Esophagus squamous epithelium (tissue), 5 donors: Measurements from ENCODE around the gene ANKS1B. TPM values are rescaled to one million over a fixed set of nuclear protein-coding genes. Genes with fewer than 3 reads are reported as not detected.
A peak's percentile ranks its signal among the peaks of the same experiment; 100 is the strongest.

Source experiments
- DNase-seq: peaks from one replicate; lab custom pipeline; 2025; lab: John Stamatoyannopoulos, UW
- H3K27ac ChIP-seq, 4 donors: fragments of 200-600 bp; sonication (generic); one replicate each; pipeline ENCODE4 v1.5.1; 2016 to 2019; ENCODE audit warnings: mild to moderate bottlenecking in 1 of 4
- H3K27me3 ChIP-seq, 4 donors: fragments of 200-600 bp; sonication (generic); 1 replicate in 3 of 4; 2 replicates in 1 of 4; pipeline versions ENCODE4 v1.5.1 to v1.6.0; 2017 to 2021; ENCODE audit warnings: antibody characterized with exemption in 1 of 4
- H3K36me3 ChIP-seq, 3 donors: fragments of 200-600 bp; sonication (generic); one replicate each; pipeline ENCODE4 v1.5.1; 2016 to 2019
- H3K4me1 ChIP-seq, 3 donors: fragments of 200-600 bp; sonication (generic); one replicate each; pipeline ENCODE4 v1.5.1; 2017 to 2019
- H3K4me3 ChIP-seq, 4 donors: fragments of 200-600 bp; sonication (generic); 1 replicate in 3 of 4; 2 replicates in 1 of 4; pipeline ENCODE4 v1.5.1; 2016 to 2019; ENCODE audit warnings: mild to moderate bottlenecking in 2 of 4, moderate library complexity in 1 of 4
- H3K9me3 ChIP-seq, 3 donors: fragments of 200-600 bp; sonication (generic); one replicate each; pipeline ENCODE4 v1.5.1; 2016 to 2019
- POLR2A ChIP-seq, 4 donors: fragments of 450-650 bp; IDR thresholded peaks; one replicate each; pipeline ENCODE4 v1.6.1; 2017; ENCODE audit warnings: antibody characterized with exemption in 4 of 4, mild to moderate bottlenecking in 4 of 4, moderate library complexity in 3 of 4
- WGBS, 2 donors: methylation state at CpG; one replicate each; pipeline ENCODE4 v1.1.5; 2018; 5-methylcytosine and 5-hydroxymethylcytosine counted together
- intact Hi-C: fragments of 100-400 bp; cut with DNase I; formaldehyde crosslinking; loops from one replicate; pipeline ENCODE4 v1.15.0; 2022
- total RNA-seq, 4 donors: library from RNA; depleted of rRNA; stranded (reverse); fragments of >200 nt; gene quantifications; one replicate each; pipeline ENCODE4 v1.1.0, GENCODE V29; 2016
- TF ChIP-seq, protein P1 (sequence below), 6 experiments: fragments of 450-650 bp in 4 of 6; fragments of 200-600 bp in 2 of 6; sonication (generic) in 2 of 6; IDR thresholded peaks; one replicate each; pipeline ENCODE4 v1.5.1; 2016 to 2019; ENCODE audit warnings: antibody characterized with exemption in 6 of 6, mild to moderate bottlenecking in 4 of 6, moderate library complexity in 4 of 6
- donor health status: DM: yes; HTN: yes; CAD: no.

ANKS1B gene
- total RNA-seq, 4 donors from 2014 or later: 1.6 to 15.8 (median 8.1) TPM

DNA sequence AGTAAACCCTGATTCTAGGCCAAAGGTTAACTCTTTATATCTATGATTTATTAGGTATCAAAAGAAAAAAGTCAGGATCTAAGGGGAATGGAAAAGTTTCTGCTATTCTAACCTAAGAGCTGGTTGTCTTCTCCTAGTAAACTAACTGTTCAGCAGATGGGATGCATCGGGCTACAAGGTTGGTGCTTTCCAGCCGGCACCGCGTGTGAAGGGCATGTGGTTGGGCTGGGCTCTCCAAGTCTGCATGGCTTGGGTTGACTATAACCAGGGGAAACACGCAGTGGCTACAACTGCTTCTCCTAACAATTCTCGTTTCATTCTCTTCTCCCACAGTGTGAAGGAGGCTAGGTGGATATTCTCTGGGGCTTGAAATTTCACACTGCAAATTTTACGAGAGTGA, 985.2 kb downstream of the ANKS1B start:
- no peak for DNase-seq
- Histone ChIP-seq H3K36me3 (no peaks in the 10 kb centered on the region), H3K27ac (no peak overlapping the region), H3K4me3 (no peak overlapping the region), H3K4me1 (no peaks in the 10 kb centered on the region), H3K27me3 (no peaks in the 10 kb centered on the region), H3K9me3 (no peaks in the 10 kb centered on the region)
- TF ChIP-seq, protein P1, sequence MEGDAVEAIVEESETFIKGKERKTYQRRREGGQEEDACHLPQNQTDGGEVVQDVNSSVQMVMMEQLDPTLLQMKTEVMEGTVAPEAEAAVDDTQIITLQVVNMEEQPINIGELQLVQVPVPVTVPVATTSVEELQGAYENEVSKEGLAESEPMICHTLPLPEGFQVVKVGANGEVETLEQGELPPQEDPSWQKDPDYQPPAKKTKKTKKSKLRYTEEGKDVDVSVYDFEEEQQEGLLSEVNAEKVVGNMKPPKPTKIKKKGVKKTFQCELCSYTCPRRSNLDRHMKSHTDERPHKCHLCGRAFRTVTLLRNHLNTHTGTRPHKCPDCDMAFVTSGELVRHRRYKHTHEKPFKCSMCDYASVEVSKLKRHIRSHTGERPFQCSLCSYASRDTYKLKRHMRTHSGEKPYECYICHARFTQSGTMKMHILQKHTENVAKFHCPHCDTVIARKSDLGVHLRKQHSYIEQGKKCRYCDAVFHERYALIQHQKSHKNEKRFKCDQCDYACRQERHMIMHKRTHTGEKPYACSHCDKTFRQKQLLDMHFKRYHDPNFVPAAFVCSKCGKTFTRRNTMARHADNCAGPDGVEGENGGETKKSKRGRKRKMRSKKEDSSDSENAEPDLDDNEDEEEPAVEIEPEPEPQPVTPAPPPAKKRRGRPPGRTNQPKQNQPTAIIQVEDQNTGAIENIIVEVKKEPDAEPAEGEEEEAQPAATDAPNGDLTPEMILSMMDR (IDR thresholded peaks at IDR 0.05): no peak
- TF ChIP-seq POLR2A (IDR thresholded peaks at IDR 0.05): no peak
- intact Hi-C loops: loop anchor here (5.0 kb wide), 1 partner anchor 302 kb away; no protein-coding TSS in a partner anchor
- 61 to 72% methylated on average over 4 to 7 of the region's 7 CpGs for WGBS, 2 donors

DNA sequence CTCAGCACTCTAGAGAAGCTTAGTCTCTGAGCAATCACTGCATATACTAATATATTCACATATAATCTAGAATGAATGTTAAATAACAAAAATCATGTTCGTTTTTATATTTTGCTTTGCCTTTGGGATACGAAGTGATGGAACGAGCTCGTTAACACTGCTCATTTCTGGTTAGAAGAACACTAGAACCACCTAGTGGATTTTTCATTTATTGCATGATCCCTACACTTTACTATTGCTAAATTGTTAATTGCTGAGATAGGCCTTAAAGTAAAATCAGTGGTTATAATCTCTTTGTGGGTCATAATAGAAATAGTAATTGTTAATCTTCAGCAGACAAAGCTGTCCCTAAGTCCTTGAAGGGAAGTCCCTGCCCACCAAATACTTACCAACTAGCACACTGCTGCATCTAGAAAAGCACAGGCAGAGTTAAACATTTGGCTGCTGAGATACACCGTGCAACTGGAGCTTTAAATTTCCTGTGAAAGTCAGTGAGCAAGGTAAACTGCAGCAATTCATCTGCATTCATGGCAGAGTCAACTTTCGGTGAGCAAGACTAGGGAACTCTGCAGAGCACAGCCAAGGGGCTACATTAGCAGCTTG, 985.9 kb downstream of the ANKS1B start:
- H3K27ac ChIP-seq: no peak overlapping the region
- TF ChIP-seq, protein P1 (IDR thresholded peaks at IDR 0.05): peak in 5 of 6 experiments; percentile 29 to 76 (median 62)
- no peak for TF ChIP-seq POLR2A (IDR thresholded peaks at IDR 0.05)
- H3K4me1 ChIP-seq: no peaks in the 10 kb centered on the region
- H3K27me3 ChIP-seq: no peaks in the 10 kb centered on the region
- no peak overlapping the region for H3K4me3 ChIP-seq
- H3K36me3 ChIP-seq: no peaks in the 10 kb centered on the region
- no peaks in the 10 kb centered on the region for H3K9me3 ChIP-seq
- 10 to 21% methylated on average over 6 of the region's 6 CpGs for WGBS, 2 donors
- no peak for DNase-seq
- intact Hi-C loops: loop anchor here (5.0 kb wide), 1 partner anchor 301 kb away; no protein-coding TSS in a partner anchor

DNA sequence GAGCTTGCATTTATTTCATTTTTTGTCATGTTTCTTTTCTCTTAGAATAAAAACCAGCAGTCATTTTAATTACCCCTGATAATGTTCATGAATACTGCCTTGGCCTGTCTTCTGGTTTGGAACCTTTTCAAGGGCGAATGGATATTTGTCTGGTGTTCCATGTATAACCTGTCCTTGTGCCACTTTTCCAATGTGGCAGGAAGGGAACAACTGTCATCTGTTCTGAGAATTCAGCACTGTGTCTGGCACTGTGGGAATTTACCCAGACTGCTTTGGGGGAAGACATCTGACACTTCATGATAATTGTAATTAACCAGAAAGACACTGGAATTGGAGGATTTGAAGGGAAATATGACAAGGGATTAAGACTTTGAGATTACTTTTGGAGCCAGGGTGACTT, 986.8 kb downstream of the ANKS1B start:
- Histone ChIP-seq H3K4me1 (no peaks in the 10 kb centered on the region), H3K27me3 (no peaks in the 10 kb centered on the region), H3K36me3 (no peaks in the 10 kb centered on the region), H3K27ac (no peak overlapping the region), H3K9me3 (no peaks in the 10 kb centered on the region), H3K4me3 (no peak overlapping the region)
- no peak for DNase-seq
- 79 to 83% methylated on average over 1 of the region's 1 CpG for WGBS, 2 donors
- TF ChIP-seq, protein P1 (IDR thresholded peaks at IDR 0.05): no peak
- no peak for TF ChIP-seq POLR2A (IDR thresholded peaks at IDR 0.05)
- intact Hi-C loops: loop anchor here (5.0 kb wide), 1 partner anchor 301 kb away; no protein-coding TSS in a partner anchor

DNA sequence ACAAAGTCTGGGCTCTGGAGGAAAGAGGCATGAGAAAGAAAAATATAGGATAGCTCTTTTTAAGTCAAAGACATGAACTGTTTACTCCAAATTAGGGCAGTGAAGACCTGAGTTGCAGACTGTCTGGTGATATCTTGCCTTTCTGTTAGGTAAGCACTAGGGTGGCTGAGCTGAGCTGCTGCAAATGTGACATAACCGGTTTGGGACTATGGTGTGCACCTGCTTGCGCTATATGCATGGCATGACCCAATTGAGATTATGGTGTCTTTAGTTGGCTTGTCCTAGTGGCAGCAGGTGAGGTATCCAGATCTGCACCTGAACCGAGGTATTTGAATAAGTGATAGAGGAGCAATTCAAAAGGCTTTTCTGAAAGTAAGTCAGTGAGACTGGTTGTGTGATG, 994.1 kb downstream of the ANKS1B start:
- 58 to 75% methylated on average over 3 of the region's 3 CpGs for WGBS, 2 donors
- Histone ChIP-seq H3K9me3 (no peaks in the 10 kb centered on the region), H3K27ac (no peak overlapping the region), H3K4me3 (no peak overlapping the region), H3K36me3 (no peaks in the 10 kb centered on the region), H3K27me3 (no peaks in the 10 kb centered on the region), H3K4me1 (no peaks in the 10 kb centered on the region)
- DNase-seq: no peak
- intact Hi-C loops: no loop called here
- TF ChIP-seq POLR2A (IDR thresholded peaks at IDR 0.05): no peak
- TF ChIP-seq, protein P1 (IDR thresholded peaks at IDR 0.05): no peak

DNA sequence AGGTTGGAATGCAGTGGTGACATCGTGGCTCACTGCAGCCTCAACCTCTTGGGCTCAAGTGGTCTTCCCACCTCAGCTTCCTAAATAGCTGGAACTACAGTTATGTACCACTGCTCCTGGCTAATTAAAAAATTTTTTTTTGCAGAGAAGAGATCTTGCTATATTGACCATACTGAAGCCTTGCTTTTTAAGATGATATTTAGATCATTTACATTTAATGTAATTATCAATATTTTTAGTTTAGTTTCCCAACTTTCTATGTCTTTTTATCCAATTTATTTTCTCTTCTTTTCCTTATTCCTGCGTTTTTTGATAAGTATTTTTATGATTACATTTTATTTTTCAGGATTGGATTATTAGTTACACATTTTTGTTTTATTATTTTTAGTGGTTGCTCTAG, 999.6 kb downstream of the ANKS1B start:
- no peaks in the 10 kb centered on the region for H3K36me3 ChIP-seq
- no peak overlapping the region for H3K4me3 ChIP-seq
- no peak for DNase-seq
- H3K27ac ChIP-seq: no peak overlapping the region
- intact Hi-C loops: no loop called here
- H3K9me3 ChIP-seq: peaks cover 0 to 7% (median 4%) of the 10 kb centered on the region in 3 donors
- WGBS, 2 donors: 41 to 61% methylated on average over 2 of the region's 2 CpGs
- H3K27me3 ChIP-seq: no peaks in the 10 kb centered on the region
- no peaks in the 10 kb centered on the region for H3K4me1 ChIP-seq
- TF ChIP-seq, protein P1 (IDR thresholded peaks at IDR 0.05): no peak
- no peak for TF ChIP-seq POLR2A (IDR thresholded peaks at IDR 0.05)
